GM23248 (cell line): ENCODE data around the gene OGN. TPM values are rescaled to one million over a fixed set of nuclear protein-coding genes. Genes with fewer than 3 reads are reported as not detected.
"Not testable (repeated sequence)": the region's sequence is repeated elsewhere in the genome, so short reads cannot be mapped to it uniquely, and the experiment has no call there.

ENCODE experiments used
- DNase-seq: peaks from one replicate; pipeline ENCODE4 v3.0.0-alpha.2; 2015
- H2AFZ ChIP-seq: fragments of 200-600 bp; sonication (generic); 2 replicates; pipeline ENCODE4 v1.6.1; 2016; ENCODE audit warnings: antibody characterized with exemption
- H3F3A ChIP-seq: fragments of 200-600 bp; sonication (generic); 2 replicates; pipeline ENCODE4 v1.6.1; 2016; ENCODE audit warnings: mild to moderate bottlenecking, antibody characterized with exemption, mixed run types; ENCODE audit not compliant: insufficient read depth
- H3K27ac ChIP-seq: fragments of 200-600 bp; sonication (generic); 2 replicates; pipeline ENCODE4 v1.5.1; 2016; ENCODE audit warnings: mild to moderate bottlenecking
- H3K27me3 ChIP-seq: fragments of 200-600 bp; sonication (generic); replicated peaks from 2 replicates; pipeline ENCODE4 v1.6.1; 2016; ENCODE audit warnings: mild to moderate bottlenecking; ENCODE audit not compliant: insufficient read depth
- H3K36me3 ChIP-seq: fragments of 200-600 bp; sonication (generic); 2 replicates; pipeline ENCODE4 v1.6.1; 2016; ENCODE audit warnings: low read depth, mild to moderate bottlenecking
- H3K4me1 ChIP-seq: fragments of 200-600 bp; sonication (generic); 2 replicates; pipeline ENCODE4 v1.6.1; 2016; ENCODE audit warnings: mild to moderate bottlenecking; ENCODE audit not compliant: insufficient read depth
- H3K4me2 ChIP-seq: fragments of 200-600 bp; sonication (generic); one replicate; pipeline ENCODE4 v1.6.1; 2016; ENCODE audit warnings: mild to moderate bottlenecking; ENCODE audit not compliant: unreplicated experiment
- H3K4me3 ChIP-seq: fragments of 200-600 bp; sonication (generic); 2 replicates; pipeline ENCODE4 v1.5.1; 2016; ENCODE audit warnings: mild to moderate bottlenecking
- H3K79me2 ChIP-seq: fragments of 200-600 bp; sonication (generic); 2 replicates; pipeline ENCODE4 v1.6.1; 2016; ENCODE audit warnings: mild to moderate bottlenecking; ENCODE audit not compliant: insufficient read depth
- H3K9ac ChIP-seq: fragments of 200-600 bp; sonication (generic); 2 replicates; pipeline ENCODE4 v1.6.1; 2016; ENCODE audit warnings: mild to moderate bottlenecking
- H3K9me2 ChIP-seq: fragments of 200-600 bp; sonication (generic); 2 replicates; pipeline ENCODE4 v1.6.1; 2016; ENCODE audit warnings: mixed run types, mild to moderate bottlenecking, moderate library complexity; ENCODE audit not compliant: insufficient read depth
- H3K9me3 ChIP-seq: fragments of 200-600 bp; sonication (generic); one replicate; pipeline ENCODE4 v1.6.1; 2017; ENCODE audit warnings: low read depth
- H4K20me1 ChIP-seq: fragments of 200-600 bp; sonication (generic); 2 replicates; pipeline ENCODE4 v1.6.0; 2016; ENCODE audit not compliant: insufficient read depth
- EZH2 ChIP-seq: fragments of 200-600 bp; sonication (generic); IDR thresholded peaks from 2 replicates; pipeline ENCODE4 v1.6.1; 2018; ENCODE audit warnings: antibody characterized with exemption, mild to moderate bottlenecking; ENCODE audit not compliant: insufficient read depth, poor library complexity, severe bottlenecking
- EZH2phosphoT487 ChIP-seq: fragments of 200-600 bp; sonication (generic); IDR thresholded peaks from 2 replicates; pipeline ENCODE4 v1.6.1; 2018; ENCODE audit warnings: antibody characterized with exemption, moderate library complexity, mild to moderate bottlenecking, low read depth; ENCODE audit not compliant: insufficient read depth
- WGBS, 2 experiments: methylation state at CpG; one replicate each; pipeline ENCODE4 v1.1.6; 2015 to 2017; ENCODE audit warnings: low lambda C conversion rate in 2 of 2, low coverage in 1 of 2; ENCODE audit errors: missing lambda C conversion rate in 2 of 2; 5-methylcytosine and 5-hydroxymethylcytosine counted together
- in situ Hi-C: fragments of 300-500 bp; cut with MboI; formaldehyde crosslinking; loops from 2 replicates; pipeline ENCODE4 v1.15.0; 2020
- polyA plus RNA-seq: library from polyadenylated mRNA; unstranded; fragments of >200 nt; fragmentation: Nextera tagmentation; extraction: Ambion mirVana; gene quantifications from 2 replicates; pipeline ENCODE4 v1.2.1, GENCODE V29; 2016
- total RNA-seq: library from RNA; depleted of rRNA; stranded (reverse); fragments of >200 nt; shearing (Covaris generic); gene quantifications from 2 replicates; pipeline ENCODE4 v1.2.3, GENCODE V29; 2014

The OGN gene
- total and polyA plus RNA-seq, 2 experiments from 2014 or later = 0.11 to 0.23 TPM

DNA sequence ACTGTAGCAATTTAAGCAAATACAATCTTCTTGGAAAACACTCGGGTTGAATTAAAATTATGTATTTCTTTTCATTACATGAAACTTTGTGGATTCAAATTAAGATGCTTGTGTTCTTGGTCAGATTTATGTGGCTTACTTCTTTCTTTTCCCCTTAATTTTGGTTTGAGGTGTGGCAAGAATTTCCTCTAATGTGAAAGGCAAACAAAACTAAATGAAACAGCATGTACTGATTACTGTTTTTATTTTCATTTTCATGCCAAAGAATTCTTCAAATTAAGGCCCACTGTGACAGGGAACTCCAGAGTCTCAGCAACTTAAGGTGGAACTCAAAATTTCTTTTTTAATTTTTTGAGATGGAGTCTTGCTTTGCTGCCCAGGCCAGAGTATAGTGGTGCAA is 20.0 kb upstream of the OGN start, which contains the start of gene OMD:
TSS of gene OMD (minus strand) at position 132 of the 400 bp plus-strand sequence. CDS start 6,913 bp downstream, outside the sequence.
- no peaks in the 10 kb centered on the region for H3K27me3 ChIP-seq
- peaks cover 14% of the 10 kb centered on the region for H3F3A ChIP-seq
- H3K79me2 ChIP-seq = no peaks in the 10 kb centered on the region
- H3K36me3 ChIP-seq = no peaks in the 10 kb centered on the region
- 0 to 3% methylated on average over 1 of the region's 1 CpG for WGBS, 2 experiments
- TF ChIP-seq EZH2phosphoT487 (no peak), EZH2 (no peak)
- DNase-seq = peak; percentile 22
- H3K27ac ChIP-seq = peak within 1 kb of the TSS; percentile 46
- H3K4me2 ChIP-seq = peak within 1 kb of the TSS; percentile 60
- H3K9me3 ChIP-seq = no peaks in the 10 kb centered on the region
- H2AFZ ChIP-seq = peak within 1 kb of the TSS; percentile 76
- no peaks in the 10 kb centered on the region for H3K9me2 ChIP-seq
- H3K9ac ChIP-seq = peak within 1 kb of the TSS; percentile 40
- in situ Hi-C loops = no loop called here
- peak within 1 kb of the TSS; percentile 34; the same call in 1 of the 2 replicates for H3K4me3 ChIP-seq
- peaks cover 38% of the 10 kb centered on the region for H3K4me1 ChIP-seq
- H4K20me1 ChIP-seq = no peaks in the 10 kb centered on the region

DNA sequence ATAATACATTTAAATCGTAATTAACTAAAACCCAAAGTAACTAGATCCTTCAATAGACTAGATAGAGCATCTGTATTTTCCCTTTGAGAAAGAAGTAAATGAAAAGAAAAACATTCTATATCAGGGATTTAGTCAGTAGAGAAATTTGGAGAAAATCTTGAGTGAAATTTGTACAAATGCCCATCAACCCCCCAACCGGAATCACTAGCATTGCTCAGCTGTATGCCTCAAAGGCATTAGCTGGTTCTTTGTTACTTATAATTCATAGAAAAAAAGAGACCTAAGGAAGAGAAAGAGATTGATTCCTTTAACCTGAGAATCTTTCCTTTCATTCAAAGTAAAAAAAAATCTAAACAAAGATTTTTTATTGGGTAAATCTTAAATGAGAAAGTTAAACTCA is 19.2 kb upstream of the OGN start:
- Histone ChIP-seq H3K79me2 (no peaks in the 10 kb centered on the region), H3K4me2 (peak overlapping the region; percentile 60), H3F3A (peaks cover 14% of the 10 kb centered on the region), H3K9ac (no peak overlapping the region), H3K4me3 (no peak overlapping the region), H4K20me1 (no peaks in the 10 kb centered on the region), H3K9me2 (no peaks in the 10 kb centered on the region), H3K4me1 (peaks cover 38% of the 10 kb centered on the region), H3K27ac (no peak overlapping the region), H3K9me3 (no peaks in the 10 kb centered on the region), H3K27me3 (no peaks in the 10 kb centered on the region), H3K36me3 (no peaks in the 10 kb centered on the region), H2AFZ (no peak overlapping the region)
- 63 to 74% methylated on average over 2 of the region's 2 CpGs for WGBS, 2 experiments
- no peak for DNase-seq
- TF ChIP-seq EZH2 = no peak
- no peak for TF ChIP-seq EZH2phosphoT487
- in situ Hi-C loops = no loop called here

DNA sequence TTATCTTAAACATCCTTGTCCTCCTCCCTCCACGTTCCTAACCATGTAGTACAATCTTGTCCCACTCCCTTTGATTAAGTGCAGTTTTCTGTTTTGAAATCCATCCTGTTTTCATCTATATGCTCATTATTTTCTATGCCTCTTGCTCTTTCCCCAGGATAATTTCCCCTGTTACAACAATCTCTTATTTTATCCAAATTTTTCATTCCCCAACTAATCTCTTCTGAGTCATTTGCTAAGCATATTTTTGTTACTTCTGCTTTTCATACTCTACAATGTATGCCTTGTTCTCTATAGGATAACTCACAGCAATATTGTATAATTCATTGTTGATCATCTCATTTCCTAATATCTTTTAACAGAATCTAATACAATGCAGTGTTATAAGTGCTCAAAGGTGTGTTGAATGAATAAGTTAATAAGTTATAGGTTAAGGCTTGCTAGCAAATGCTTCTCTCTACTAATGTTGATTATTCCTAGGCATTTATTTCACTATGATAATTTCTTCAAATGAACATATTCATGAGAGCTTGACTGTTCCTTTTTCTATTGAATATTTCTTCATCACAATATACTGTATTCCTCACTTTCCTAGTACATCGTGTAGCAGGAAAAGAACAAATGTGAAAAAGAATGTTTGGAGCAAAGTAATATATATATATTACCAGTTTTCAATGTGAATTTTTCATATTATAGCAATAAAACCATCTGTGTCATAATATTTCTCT is 18.4 kb upstream of the OGN start:
- H3K9me3 ChIP-seq = no peaks in the 10 kb centered on the region
- no peaks in the 10 kb centered on the region for H4K20me1 ChIP-seq
- H3K27ac ChIP-seq = no peak overlapping the region
- H3K79me2 ChIP-seq = no peaks in the 10 kb centered on the region
- no peaks in the 10 kb centered on the region for H3K9me2 ChIP-seq
- no peaks in the 10 kb centered on the region for H3K36me3 ChIP-seq
- no peak overlapping the region for H3K4me3 ChIP-seq
- TF ChIP-seq EZH2 = no peak
- TF ChIP-seq EZH2phosphoT487 = no peak
- H3K4me1 ChIP-seq = peaks cover 38% of the 10 kb centered on the region
- 54 to 65% methylated on average over 2 of the region's 2 CpGs for WGBS, 2 experiments
- peaks cover 14% of the 10 kb centered on the region for H3F3A ChIP-seq
- H3K27me3 ChIP-seq = no peaks in the 10 kb centered on the region
- H2AFZ ChIP-seq = no peak overlapping the region
- H3K9ac ChIP-seq = no peak overlapping the region
- H3K4me2 ChIP-seq = no peak overlapping the region
- in situ Hi-C loops = no loop called here
- no peak for DNase-seq

DNA sequence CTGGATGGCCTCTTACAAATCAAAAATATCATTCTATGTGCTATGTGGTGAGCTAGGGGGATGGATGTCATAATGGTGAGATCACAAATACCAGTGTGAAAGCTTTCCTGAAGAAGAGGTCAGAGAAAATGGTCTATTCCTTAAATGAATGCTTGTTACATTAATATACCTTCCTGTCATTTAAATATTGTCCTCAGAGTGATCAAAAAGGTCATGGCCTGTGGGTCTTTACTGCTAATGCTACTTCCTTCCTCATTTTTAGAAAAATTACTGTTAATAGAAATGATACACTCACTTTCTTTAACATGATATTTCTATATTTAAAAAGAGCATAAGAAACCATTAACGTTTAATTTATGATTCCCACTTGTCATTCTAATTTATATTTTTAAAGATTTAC is 10.2 kb upstream of the OGN start:
- no peak overlapping the region for H2AFZ ChIP-seq
- peaks cover 17% of the 10 kb centered on the region; the same call in 1 of the 2 replicates for H3F3A ChIP-seq
- no peak for DNase-seq
- peaks cover 12% of the 10 kb centered on the region for H3K4me1 ChIP-seq
- no peaks in the 10 kb centered on the region for H3K36me3 ChIP-seq
- H4K20me1 ChIP-seq = no peaks in the 10 kb centered on the region
- H3K4me2 ChIP-seq = no peak overlapping the region
- H3K27me3 ChIP-seq = no peaks in the 10 kb centered on the region
- no peak overlapping the region for H3K4me3 ChIP-seq
- no peak overlapping the region for H3K9ac ChIP-seq
- in situ Hi-C loops = no loop called here
- H3K9me2 ChIP-seq = no peaks in the 10 kb centered on the region
- no peaks in the 10 kb centered on the region for H3K79me2 ChIP-seq
- TF ChIP-seq EZH2phosphoT487 = no peak
- no peak for TF ChIP-seq EZH2
- no peak overlapping the region for H3K27ac ChIP-seq
- H3K9me3 ChIP-seq = no peaks in the 10 kb centered on the region
- WGBS, 2 experiments = 94 to 100% methylated on average over 1 of the region's 1 CpG

DNA sequence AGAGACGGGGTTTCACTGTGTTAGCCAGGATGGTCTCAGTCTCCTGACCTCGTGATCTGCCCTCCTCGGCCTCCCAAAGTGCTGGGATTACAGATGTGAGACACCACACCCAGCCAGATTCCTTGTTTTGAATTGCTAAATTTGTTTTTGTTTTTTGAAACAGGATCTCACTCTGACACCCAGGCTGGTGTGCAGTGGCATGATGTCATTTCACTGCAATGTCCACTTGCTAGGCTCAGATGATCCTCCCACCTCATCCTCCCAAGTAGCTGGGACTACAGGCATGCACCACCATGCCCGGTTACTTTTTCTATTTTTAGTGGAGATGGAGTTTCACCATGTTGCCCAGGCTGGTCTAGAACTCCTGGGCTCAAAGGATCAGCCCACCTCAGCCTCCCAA is 6.8 kb upstream of the OGN start:
- H3K36me3 ChIP-seq, DNase-seq, H2AFZ ChIP-seq, H3K4me3 ChIP-seq, H3K9ac ChIP-seq, H3K27me3 ChIP-seq, H3K4me2 ChIP-seq, H3K27ac ChIP-seq, H3K79me2 ChIP-seq, H3K9me2 ChIP-seq, in situ Hi-C loops, H3K9me3 ChIP-seq, H4K20me1 ChIP-seq: not testable (repeated sequence)
- H3K4me1 ChIP-seq = peaks cover 12% of the 10 kb centered on the region
- WGBS, 2 experiments = 25 to 26% methylated on average over 4 of the region's 4 CpGs
- peaks cover 17% of the 10 kb centered on the region; the same call in 1 of the 2 replicates for H3F3A ChIP-seq
